Measurements from ENCODE around the gene TFB1M.

The TFB1M gene

GRCh38 chr6:155264693-155265320 is 49.5 kb downstream of the TFB1M start:
- no peak overlapping the region for H3K4me3 ChIP-seq (ENCODE audit: low read depth in 1 of 2, low read length in 1 of 2)
- H3K27me3 ChIP-seq: no peaks in the 10 kb centered on the region
- TF ChIP-seq CTCF (IDR thresholded peaks at IDR 0.05): no peak
- no peak overlapping the region for H3K27ac ChIP-seq
- no peaks in the 10 kb centered on the region for H3K9me3 ChIP-seq
- H3K36me3 ChIP-seq: peaks cover 3% of the 10 kb centered on the region
- no peaks in the 10 kb centered on the region for H3K4me1 ChIP-seq (ENCODE audit: control insufficient read depth in 1 of 2, insufficient read depth in 1 of 2, low read depth in 1 of 2, low read length in 1 of 2)

- H3K27ac ChIP-seq: no peak within 1 kb of the TSS
- no peaks in the 10 kb centered on the region for H3K4me1 ChIP-seq (ENCODE audit: control insufficient read depth in 1 of 2, insufficient read depth in 1 of 2, low read depth in 1 of 2, low read length in 1 of 2)
- no peaks in the 10 kb centered on the region for H3K9me3 ChIP-seq
- H3K27me3 ChIP-seq: no peaks in the 10 kb centered on the region
- H3K36me3 ChIP-seq: peaks cover 12% of the 10 kb centered on the region
- TF ChIP-seq CTCF (IDR thresholded peaks at IDR 0.05): no peak
- H3K4me3 ChIP-seq (ENCODE audit: low read depth in 1 of 2, low read length in 1 of 2): no peak within 1 kb of the TSS
These were observed 50.8 kb downstream of the TFB1M start, which contains the start of gene CLDN20 for GRCh38 chr6:155263373-155264063. CLDN20 (plus strand) TSS chr6:155264013; CDS start chr6:155275720, 11,707 bp downstream.

GRCh38 chr6:155262655-155263054 is 51.6 kb downstream of the TFB1M start:
- no peak for TF ChIP-seq CTCF (IDR thresholded peaks at IDR 0.05)
- Histone ChIP-seq H3K9me3 (no peaks in the 10 kb centered on the region), H3K27me3 (no peaks in the 10 kb centered on the region), H3K27ac (no peak overlapping the region), H3K36me3 (peaks cover 20% of the 10 kb centered on the region), H3K4me1 (ENCODE audit: control insufficient read depth in 1 of 2, insufficient read depth in 1 of 2, low read depth in 1 of 2, low read length in 1 of 2) (no peaks in the 10 kb centered on the region), H3K4me3 (ENCODE audit: low read depth in 1 of 2, low read length in 1 of 2) (no peak overlapping the region)

- H3K4me3 ChIP-seq (ENCODE audit: low read depth in 1 of 2, low read length in 1 of 2): no peak overlapping the region
- no peak for TF ChIP-seq CTCF (IDR thresholded peaks at IDR 0.05)
- peaks cover 29% of the 10 kb centered on the region for H3K36me3 ChIP-seq
- H3K9me3 ChIP-seq: no peaks in the 10 kb centered on the region
- no peak overlapping the region for H3K27ac ChIP-seq
- H3K4me1 ChIP-seq (ENCODE audit: control insufficient read depth in 1 of 2, insufficient read depth in 1 of 2, low read depth in 1 of 2, low read length in 1 of 2): no peaks in the 10 kb centered on the region
- no peaks in the 10 kb centered on the region for H3K27me3 ChIP-seq
These were observed 53.0 kb downstream of the TFB1M start for GRCh38 chr6:155261111-155261900.

GRCh38 chr6:155260686-155261085 is 53.6 kb downstream of the TFB1M start:
- Histone ChIP-seq H3K9me3 (no peaks in the 10 kb centered on the region), H3K36me3 (peaks cover 29% of the 10 kb centered on the region), H3K4me1 (ENCODE audit: control insufficient read depth in 1 of 2, insufficient read depth in 1 of 2, low read depth in 1 of 2, low read length in 1 of 2) (no peaks in the 10 kb centered on the region), H3K4me3 (ENCODE audit: low read depth in 1 of 2, low read length in 1 of 2) (no peak overlapping the region), H3K27me3 (no peaks in the 10 kb centered on the region), H3K27ac (no peak overlapping the region)
- no peak for TF ChIP-seq CTCF (IDR thresholded peaks at IDR 0.05)

Data from neutrophil (primary cell).